ENCODE results near the gene TTLL1.
"Not testable (repeated sequence)": the region's sequence is repeated elsewhere in the genome, so short reads cannot be mapped to it uniquely, and the experiment has no call there.

The TTLL1 gene

DNA sequence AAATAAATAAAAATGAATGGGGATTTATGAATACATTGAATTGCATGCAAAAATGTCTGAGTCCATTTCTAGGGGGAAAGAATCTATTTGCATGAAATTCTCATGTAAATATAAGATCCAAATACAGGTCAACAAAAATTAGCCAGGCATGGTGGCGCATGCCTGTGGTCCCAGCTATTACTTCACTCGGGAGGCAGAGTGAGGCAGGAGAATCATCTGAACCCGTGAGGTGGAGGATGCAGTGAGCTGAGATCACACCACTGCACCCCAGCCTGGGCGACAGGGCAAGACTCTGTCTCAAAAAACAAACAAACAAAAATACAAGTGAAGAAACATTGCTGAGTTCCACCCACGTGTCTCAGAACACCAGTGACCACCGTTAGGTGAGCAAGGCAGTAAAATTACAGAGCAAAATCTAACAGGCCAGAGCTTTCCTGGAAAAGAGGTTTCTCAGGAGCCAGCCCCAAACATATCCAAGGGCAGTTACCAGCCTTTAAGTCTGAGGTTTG lies 91.6 kb downstream of the TTLL1 start:
- Histone ChIP-seq H3K36me3 (ENCODE audit: insufficient read depth) (no peaks in the 10 kb centered on the region), H3K4me1 (ENCODE audit: low read depth, poor library complexity, severe bottlenecking) (peaks cover 9% of the 10 kb centered on the region), H3K79me2 (ENCODE audit: insufficient read depth, low read depth) (peaks cover 13% of the 10 kb centered on the region; the same call in 1 of the 2 replicates), H3K27ac (no peak overlapping the region), H3K27me3 (ENCODE audit: insufficient read depth, low read depth) (no peaks in the 10 kb centered on the region), H4K20me1 (ENCODE audit: insufficient read depth) (no peaks in the 10 kb centered on the region), H3K4me3 (IDR thresholded peaks at IDR 0.05; ENCODE audit: insufficient read depth, low read depth, low read length) (no peak overlapping the region), H3K4me2 (no peak overlapping the region), H3K9ac (no peak overlapping the region), H2AFZ (ENCODE audit: low read depth) (no peak overlapping the region)
- no peak for TF ChIP-seq CTCF (conservative IDR thresholded peaks at IDR 0.05; ENCODE audit: low read depth, low read length)

- Histone ChIP-seq H2AFZ (ENCODE audit: low read depth) (no peak overlapping the region), H3K4me2 (no peak overlapping the region), H4K20me1 (ENCODE audit: insufficient read depth) (no peaks in the 10 kb centered on the region), H3K4me1 (ENCODE audit: low read depth, poor library complexity, severe bottlenecking) (peaks cover 9% of the 10 kb centered on the region), H3K27ac (no peak overlapping the region), H3K4me3 (IDR thresholded peaks at IDR 0.05; ENCODE audit: insufficient read depth, low read depth, low read length) (no peak overlapping the region), H3K9ac (no peak overlapping the region), H3K36me3 (ENCODE audit: insufficient read depth) (no peaks in the 10 kb centered on the region), H3K27me3 (ENCODE audit: insufficient read depth, low read depth) (no peaks in the 10 kb centered on the region), H3K79me2 (ENCODE audit: insufficient read depth, low read depth) (peaks cover 13% of the 10 kb centered on the region; the same call in 1 of the 2 replicates)
- TF ChIP-seq CTCF (conservative IDR thresholded peaks at IDR 0.05; ENCODE audit: low read depth, low read length): no peak
Measured at GRCh38 chr22:42996646-42997365, 92.4 kb downstream of the TTLL1 start.

DNA sequence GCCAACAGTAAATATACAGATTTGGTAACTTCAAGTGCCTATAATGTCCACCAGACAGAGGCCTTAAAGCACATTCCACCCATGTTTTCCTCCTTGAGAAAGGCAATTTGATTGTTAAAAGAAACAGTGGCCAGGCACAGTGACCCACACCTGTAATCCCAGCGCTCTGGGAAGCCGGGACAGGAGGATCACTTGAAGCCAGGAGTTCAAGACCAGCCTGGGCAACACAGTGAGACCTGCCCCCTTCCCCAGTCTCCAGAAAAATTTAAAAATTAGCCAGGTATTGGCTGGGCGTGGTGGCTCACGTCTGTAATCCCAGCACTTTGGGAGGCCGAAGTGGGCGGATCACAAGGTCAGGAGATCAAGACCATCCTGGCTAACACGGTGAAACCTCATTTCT lies 93.5 kb downstream of the TTLL1 start:
- not testable (repeated sequence) for H3K9ac ChIP-seq; H3K27ac ChIP-seq; H3K79me2 ChIP-seq (ENCODE audit: insufficient read depth, low read depth); H3K36me3 ChIP-seq (ENCODE audit: insufficient read depth); H4K20me1 ChIP-seq (ENCODE audit: insufficient read depth); H3K4me1 ChIP-seq (ENCODE audit: low read depth, poor library complexity, severe bottlenecking); H3K4me2 ChIP-seq; H3K27me3 ChIP-seq (ENCODE audit: insufficient read depth, low read depth); H3K4me3 ChIP-seq (IDR thresholded peaks at IDR 0.05; ENCODE audit: insufficient read depth, low read depth, low read length); H2AFZ ChIP-seq (ENCODE audit: low read depth)

DNA sequence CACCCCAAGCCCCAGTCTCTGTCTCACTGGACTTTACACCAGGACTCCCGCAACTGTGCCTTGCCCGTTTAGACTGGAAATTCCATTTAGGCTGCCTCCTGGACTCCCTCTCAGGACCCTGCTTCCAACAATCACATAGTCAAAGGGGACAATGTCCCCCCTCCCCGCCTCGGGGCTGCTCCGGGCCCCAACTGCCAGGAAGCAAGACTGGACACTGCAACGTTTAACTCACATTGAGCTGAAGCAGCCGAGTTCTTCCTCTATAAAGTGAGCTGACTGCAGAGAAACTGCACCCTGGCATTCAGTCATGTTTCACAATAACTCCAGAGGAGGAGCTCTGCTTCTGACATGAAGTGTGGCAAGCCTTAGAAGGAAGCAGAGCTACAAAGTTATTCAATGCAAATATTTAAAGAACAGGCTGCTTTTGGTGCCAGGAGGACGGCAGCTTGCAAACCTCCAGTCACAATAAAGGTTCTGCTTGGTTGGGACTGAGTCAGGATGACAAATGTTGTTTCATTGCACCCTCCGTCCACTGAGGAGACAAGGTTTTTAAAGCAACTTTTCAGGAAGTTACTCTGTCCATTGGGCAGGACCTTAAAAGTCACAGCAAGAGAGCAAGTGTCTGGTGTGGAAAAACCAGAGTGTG lies 94.2 kb downstream of the TTLL1 start:
- Histone ChIP-seq H3K4me2 (no peak overlapping the region), H3K9ac (no peak overlapping the region), H3K27me3 (ENCODE audit: insufficient read depth, low read depth) (no peaks in the 10 kb centered on the region), H4K20me1 (ENCODE audit: insufficient read depth) (no peaks in the 10 kb centered on the region), H3K36me3 (ENCODE audit: insufficient read depth) (no peaks in the 10 kb centered on the region), H3K27ac (no peak overlapping the region), H3K4me1 (ENCODE audit: low read depth, poor library complexity, severe bottlenecking) (no peaks in the 10 kb centered on the region), H3K79me2 (ENCODE audit: insufficient read depth, low read depth) (peaks cover 3% of the 10 kb centered on the region; the same call in 1 of the 2 replicates), H3K4me3 (IDR thresholded peaks at IDR 0.05; ENCODE audit: insufficient read depth, low read depth, low read length) (no peak overlapping the region), H2AFZ (ENCODE audit: low read depth) (no peak overlapping the region)
- TF ChIP-seq CTCF (conservative IDR thresholded peaks at IDR 0.05; ENCODE audit: low read depth, low read length): no peak

Data from KMS-11 (cell line).